ENCODE measurements around the gene HGD. TPM values are rescaled to one million over a fixed set of nuclear protein-coding genes. Genes with fewer than 3 reads are reported as not detected.

Gene HGD
- total and polyA plus RNA-seq, 2 of the 13 experiments (the other 11 are each of a cell fraction or from before 2014, with no cell fraction given) = 265 to 398 TPM

GRCh38 chr3:120596116-120596852 lies 85.8 kb downstream of the HGD start, which contains the start of gene NDUFB4 (continued):
- TF ChIP-seq CAMTA2 (CRISPR knock-in tag; IDR thresholded peaks at IDR 0.05; ENCODE audit: borderline replicate concordance) (peak; percentile 51; the same call in 1 of the 2 replicates), AKNA (CRISPR knock-in tag; IDR thresholded peaks at IDR 0.05; ENCODE audit: borderline replicate concordance) (no peak), HOXD1 (CRISPR knock-in tag; IDR thresholded peaks at IDR 0.05) (no peak), AGO1 (IDR thresholded peaks at IDR 0.05; ENCODE audit: low read depth, low read length, poor library complexity, severe bottlenecking) (no peak), ZNF552 (CRISPR knock-in tag; IDR thresholded peaks at IDR 0.05; ENCODE audit: borderline replicate concordance) (no peak), SIX4 (CRISPR knock-in tag; IDR thresholded peaks at IDR 0.05) (no peak), ZMYM3 (CRISPR knock-in tag; IDR thresholded peaks at IDR 0.05) (peak; percentile 90), ZNF256 (CRISPR knock-in tag; conservative IDR thresholded peaks at IDR 0.05) (no peak), FOXP1 (IDR thresholded peaks at IDR 0.05) (no peak), FOXP1 (CRISPR knock-in tag; IDR thresholded peaks at IDR 0.05) (no peak)
- TF ChIP-seq, protein P1, sequence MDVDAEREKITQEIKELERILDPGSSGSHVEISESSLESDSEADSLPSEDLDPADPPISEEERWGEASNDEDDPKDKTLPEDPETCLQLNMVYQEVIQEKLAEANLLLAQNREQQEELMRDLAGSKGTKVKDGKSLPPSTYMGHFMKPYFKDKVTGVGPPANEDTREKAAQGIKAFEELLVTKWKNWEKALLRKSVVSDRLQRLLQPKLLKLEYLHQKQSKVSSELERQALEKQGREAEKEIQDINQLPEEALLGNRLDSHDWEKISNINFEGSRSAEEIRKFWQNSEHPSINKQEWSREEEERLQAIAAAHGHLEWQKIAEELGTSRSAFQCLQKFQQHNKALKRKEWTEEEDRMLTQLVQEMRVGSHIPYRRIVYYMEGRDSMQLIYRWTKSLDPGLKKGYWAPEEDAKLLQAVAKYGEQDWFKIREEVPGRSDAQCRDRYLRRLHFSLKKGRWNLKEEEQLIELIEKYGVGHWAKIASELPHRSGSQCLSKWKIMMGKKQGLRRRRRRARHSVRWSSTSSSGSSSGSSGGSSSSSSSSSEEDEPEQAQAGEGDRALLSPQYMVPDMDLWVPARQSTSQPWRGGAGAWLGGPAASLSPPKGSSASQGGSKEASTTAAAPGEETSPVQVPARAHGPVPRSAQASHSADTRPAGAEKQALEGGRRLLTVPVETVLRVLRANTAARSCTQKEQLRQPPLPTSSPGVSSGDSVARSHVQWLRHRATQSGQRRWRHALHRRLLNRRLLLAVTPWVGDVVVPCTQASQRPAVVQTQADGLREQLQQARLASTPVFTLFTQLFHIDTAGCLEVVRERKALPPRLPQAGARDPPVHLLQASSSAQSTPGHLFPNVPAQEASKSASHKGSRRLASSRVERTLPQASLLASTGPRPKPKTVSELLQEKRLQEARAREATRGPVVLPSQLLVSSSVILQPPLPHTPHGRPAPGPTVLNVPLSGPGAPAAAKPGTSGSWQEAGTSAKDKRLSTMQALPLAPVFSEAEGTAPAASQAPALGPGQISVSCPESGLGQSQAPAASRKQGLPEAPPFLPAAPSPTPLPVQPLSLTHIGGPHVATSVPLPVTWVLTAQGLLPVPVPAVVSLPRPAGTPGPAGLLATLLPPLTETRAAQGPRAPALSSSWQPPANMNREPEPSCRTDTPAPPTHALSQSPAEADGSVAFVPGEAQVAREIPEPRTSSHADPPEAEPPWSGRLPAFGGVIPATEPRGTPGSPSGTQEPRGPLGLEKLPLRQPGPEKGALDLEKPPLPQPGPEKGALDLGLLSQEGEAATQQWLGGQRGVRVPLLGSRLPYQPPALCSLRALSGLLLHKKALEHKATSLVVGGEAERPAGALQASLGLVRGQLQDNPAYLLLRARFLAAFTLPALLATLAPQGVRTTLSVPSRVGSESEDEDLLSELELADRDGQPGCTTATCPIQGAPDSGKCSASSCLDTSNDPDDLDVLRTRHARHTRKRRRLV (CRISPR knock-in tag; IDR thresholded peaks at IDR 0.05) = no peak

Measured in HepG2 (cell line).